DND-41 (cell line): ENCODE measurements around the gene NCBP1.

ENCODE experiments used
- ATAC-seq: fragments of 200-7000 bp; cut with Tn5 transposase; 3 replicates; pipeline ENCODE4 v1.9.1; 2021; ENCODE audit warnings: low read depth; ENCODE audit not compliant: insufficient read depth
- DNase-seq: peaks from one replicate; pipeline ENCODE4 v3.0.0-alpha.2; 2020
- H2AFZ ChIP-seq: 2 replicates; pipeline ENCODE4 v1.6.0; 2012; ENCODE audit warnings: low read depth, low read length
- H3K27ac ChIP-seq: 2 replicates; pipeline ENCODE4 v1.5.1; 2012; ENCODE audit warnings: low read length, inconsistent platforms
- H3K27me3 ChIP-seq: fragments of 200-600 bp; sonication (generic); 2 replicates; pipeline ENCODE4 v1.6.0; 2012; ENCODE audit warnings: low read length, mild to moderate bottlenecking, inconsistent platforms; ENCODE audit not compliant: insufficient read depth, poor library complexity
- H3K36me3 ChIP-seq: 2 replicates; pipeline ENCODE4 v1.5.1; 2012; ENCODE audit warnings: low read length, inconsistent platforms; ENCODE audit not compliant: insufficient read depth
- H3K4me1 ChIP-seq: 2 replicates; pipeline ENCODE4 v1.5.1; 2012; ENCODE audit warnings: mild to moderate bottlenecking, low read length; ENCODE audit not compliant: insufficient read depth
- H3K4me2 ChIP-seq: 2 replicates; pipeline ENCODE4 v1.6.0; 2012; ENCODE audit warnings: mild to moderate bottlenecking, moderate library complexity, low read length, inconsistent platforms; ENCODE audit not compliant: insufficient read depth
- H3K4me3 ChIP-seq, 2 experiments: fragments of 200-600 bp in 1 of 2; shearing (Covaris generic) in 1 of 2; 2 replicates each; pipeline ENCODE4 v1.5.1; 2012 to 2016; ENCODE audit warnings: inconsistent platforms in 2 of 2, low read length in 2 of 2, mild to moderate bottlenecking in 2 of 2, low read depth in 1 of 2, moderate library complexity in 1 of 2
- H3K79me2 ChIP-seq: 2 replicates; pipeline ENCODE4 v1.6.0; 2012; ENCODE audit warnings: low read length, inconsistent platforms; ENCODE audit not compliant: insufficient read depth
- H3K9ac ChIP-seq: 2 replicates; pipeline ENCODE4 v1.6.0; 2012; ENCODE audit warnings: low read depth, mild to moderate bottlenecking, inconsistent platforms, low read length, moderate library complexity
- H3K9me3 ChIP-seq: 2 replicates; pipeline ENCODE4 v1.5.1; 2012; ENCODE audit warnings: low read length, moderate library complexity, mild to moderate bottlenecking, inconsistent platforms; ENCODE audit not compliant: insufficient read depth, severe bottlenecking
- H4K20me1 ChIP-seq: 2 replicates; pipeline ENCODE4 v1.6.0; 2012; ENCODE audit warnings: low read length; ENCODE audit not compliant: insufficient read depth
- CTCF ChIP-seq: IDR thresholded peaks from 2 replicates; pipeline ENCODE4 v1.5.1; 2012; ENCODE audit warnings: borderline replicate concordance, low read length, moderate library complexity, mild to moderate bottlenecking; ENCODE audit not compliant: poor library complexity, severe bottlenecking; ENCODE audit errors: extremely low read depth
- EZH2 ChIP-seq: IDR thresholded peaks from 3 replicates; pipeline ENCODE4 v1.6.1; 2012; ENCODE audit warnings: borderline replicate concordance, low read depth, mild to moderate bottlenecking, moderate library complexity, low read length, inconsistent platforms; ENCODE audit not compliant: severe bottlenecking

Gene NCBP1

GRCh38 chr9:97601228-97601898, 32.3 kb upstream of the NCBP1 start:
- H3K36me3 ChIP-seq: peaks cover 56% of the 10 kb centered on the region

DNA sequence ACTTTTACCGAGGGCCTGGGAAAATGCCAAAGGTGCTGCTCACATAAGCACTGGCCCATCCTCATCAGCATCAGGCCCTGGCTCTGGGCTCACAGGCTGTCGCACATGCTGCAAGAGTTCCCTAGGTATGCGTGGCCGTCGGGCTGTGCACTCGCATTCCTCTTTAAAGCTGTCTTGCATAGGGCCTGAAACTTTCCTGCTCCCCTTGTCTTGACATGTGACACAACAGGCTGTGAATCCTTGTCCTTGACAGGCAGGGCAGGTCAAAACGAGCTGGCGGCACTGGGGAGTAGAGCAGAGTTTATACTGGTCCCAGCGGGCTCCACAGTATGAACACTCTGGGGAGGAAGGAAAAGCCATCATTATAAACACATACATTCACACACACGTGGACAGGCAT, 31.2 kb upstream of the NCBP1 start:
- Histone ChIP-seq H2AFZ (no peak overlapping the region), H3K79me2 (no peaks in the 10 kb centered on the region), H4K20me1 (no peaks in the 10 kb centered on the region), H3K27me3 (no peaks in the 10 kb centered on the region), H3K9me3 (no peaks in the 10 kb centered on the region), H3K4me1 (peaks cover 6% of the 10 kb centered on the region; the same call in 1 of the 2 replicates), H3K36me3 (peaks cover 59% of the 10 kb centered on the region), H3K4me3 (no peak overlapping the region), H3K9ac (no peak overlapping the region), H3K27ac (no peak overlapping the region), H3K4me2 (no peak overlapping the region)
- no peak for TF ChIP-seq EZH2
- no peak for TF ChIP-seq CTCF
- DNase-seq: no peak
- no peak for ATAC-seq

More at GRCh38 chr9:97601228-97601898, 32.3 kb upstream of the NCBP1 start:
- DNase-seq: no peak
- Histone ChIP-seq H3K4me3 (no peak overlapping the region), H3K79me2 (no peaks in the 10 kb centered on the region), H3K9me3 (no peaks in the 10 kb centered on the region), H3K4me2 (no peak overlapping the region), H3K27me3 (no peaks in the 10 kb centered on the region), H2AFZ (no peak overlapping the region), H3K27ac (no peak overlapping the region), H3K9ac (no peak overlapping the region), H4K20me1 (no peaks in the 10 kb centered on the region), H3K4me1 (peaks cover 6% of the 10 kb centered on the region; the same call in 1 of the 2 replicates)
- no peak for ATAC-seq
- TF ChIP-seq CTCF: no peak
- no peak for TF ChIP-seq EZH2

DNA sequence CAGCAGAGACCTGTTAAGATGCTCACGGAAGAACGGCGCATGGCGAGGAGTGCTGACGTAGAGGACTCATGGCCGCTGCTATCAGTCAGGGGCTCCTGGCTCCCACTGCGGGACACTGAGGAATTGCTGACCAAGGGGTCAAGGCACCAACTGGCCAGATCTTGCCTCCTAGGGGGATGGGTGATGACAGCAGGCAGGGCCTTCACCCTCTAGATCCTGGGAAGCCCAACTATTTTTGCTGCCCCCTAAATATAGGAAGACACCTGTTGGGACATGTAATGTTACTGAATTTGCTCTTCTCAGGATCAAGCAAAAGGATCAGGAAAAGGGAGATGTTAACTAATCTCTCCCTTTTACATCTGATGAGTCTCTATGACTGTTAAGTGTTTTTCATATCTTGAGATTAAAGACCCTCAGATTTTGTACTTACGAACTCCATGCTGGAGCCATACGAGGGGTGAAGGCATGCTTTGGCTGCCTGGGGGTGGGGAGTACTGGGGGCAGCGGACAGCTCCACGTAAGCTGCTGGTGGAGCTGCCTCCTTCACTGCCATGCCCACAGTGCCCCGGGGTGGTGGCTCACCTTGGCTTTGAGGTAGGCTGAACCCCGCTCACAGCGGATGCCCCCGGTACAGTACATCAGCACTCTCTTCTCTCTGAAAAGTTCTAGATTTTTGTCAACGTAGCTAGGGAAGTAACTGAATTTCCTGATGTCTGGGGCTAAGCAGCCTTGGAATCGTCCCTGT, 28.5 kb upstream of the NCBP1 start:
- Histone ChIP-seq H3K27ac (no peak overlapping the region), H2AFZ (no peak overlapping the region), H3K9ac (no peak overlapping the region), H3K27me3 (no peaks in the 10 kb centered on the region), H3K4me1 (no peaks in the 10 kb centered on the region), H3K4me2 (no peak overlapping the region), H3K36me3 (peaks cover 60% of the 10 kb centered on the region), H3K79me2 (no peaks in the 10 kb centered on the region), H4K20me1 (no peaks in the 10 kb centered on the region), H3K4me3 (no peak overlapping the region), H3K9me3 (no peaks in the 10 kb centered on the region)
- no peak for TF ChIP-seq CTCF
- TF ChIP-seq EZH2: no peak
- DNase-seq (no peak), ATAC-seq (no peak)
